Caco-2 (cell line): ENCODE results near the gene HAUS7. TPM values are rescaled to one million over a fixed set of nuclear protein-coding genes. Genes with fewer than 3 reads are reported as not detected.

Experiments
- BruUV-seq: library from RNA; stranded (reverse); fragments of 400-500 nt; replicated peaks from 2 replicates; lab custom pipeline; 2021; lab: Mats Ljungman, UMichigan
- CTCF ChIA-PET: fragments of 300-600 bp; sonication (Branson Sonifier 250); formaldehyde crosslinking; loops from one replicate; lab custom pipeline; 2022; ENCODE audit warnings: antibody characterized with exemption; lab: Charles Lee
- POLR2A ChIA-PET: fragments of 300-600 bp; sonication (Branson Sonifier 250); formaldehyde crosslinking; loops from one replicate; lab custom pipeline; 2022; ENCODE audit warnings: antibody characterized with exemption; lab: Charles Lee
- DNase-seq, 2 experiments: peaks; one replicate each; pipeline versions ENCODE4 v3.0.0 to v3.0.0-alpha.2; 2020 to 2022
- H3K27me3 ChIP-seq: replicated peaks from 2 replicates; pipeline ENCODE4 v1.6.0; 2011; ENCODE audit warnings: low read length; ENCODE audit not compliant: control insufficient read depth, insufficient read depth
- H3K36me3 ChIP-seq: 2 replicates; pipeline ENCODE4 v1.5.1; 2011; ENCODE audit warnings: low read length; ENCODE audit not compliant: control insufficient read depth, insufficient read depth
- H3K4me1 ChIP-seq: fragments of 250-450 bp; sonication (Bioruptor Pico); 2 replicates; pipeline ENCODE4 v1.5.1; 2020; ENCODE audit warnings: mild to moderate bottlenecking
- H3K4me3 ChIP-seq: 2 replicates; pipeline ENCODE4 v1.5.1; 2011; ENCODE audit warnings: low read depth, mild to moderate bottlenecking, control low read depth, low read length
- H3K9me3 ChIP-seq: fragments of 250-450 bp; sonication (Bioruptor Pico); 2 replicates; pipeline ENCODE4 v1.5.1; 2020; ENCODE audit warnings: mild to moderate bottlenecking, moderate library complexity
- H3K27ac Mint-ChIP-seq: one replicate; pipeline ENCODE4 v1.8.0; 2022; ENCODE audit warnings: mixed read lengths; ENCODE audit not compliant: unreplicated experiment
- H3K27me3 Mint-ChIP-seq: one replicate; pipeline ENCODE4 v1.8.0; 2022; ENCODE audit warnings: mixed read lengths; ENCODE audit not compliant: insufficient read depth, unreplicated experiment
- H3K36me3 Mint-ChIP-seq: one replicate; pipeline ENCODE4 v1.8.0; 2022; ENCODE audit warnings: mild to moderate bottlenecking, mixed read lengths; ENCODE audit not compliant: insufficient read depth, unreplicated experiment
- H3K4me1 Mint-ChIP-seq: one replicate; pipeline ENCODE4 v1.8.0; 2022; ENCODE audit warnings: low read depth, mixed read lengths; ENCODE audit not compliant: unreplicated experiment
- H3K4me3 Mint-ChIP-seq: one replicate; pipeline ENCODE4 v1.8.0; 2022; ENCODE audit warnings: mild to moderate bottlenecking, moderate library complexity, mixed read lengths; ENCODE audit not compliant: unreplicated experiment
- H3K9me3 Mint-ChIP-seq: one replicate; pipeline ENCODE4 v1.8.0; 2022; ENCODE audit warnings: mixed read lengths; ENCODE audit not compliant: unreplicated experiment
- intact Hi-C: fragments of 100-400 bp; cut with micrococcal nuclease; formaldehyde crosslinking; loops from one replicate; pipeline ENCODE4 v1.10.0; 2022; ENCODE audit not compliant: unreplicated experiment
- total RNA-seq: library from RNA; stranded (reverse); gene quantifications from 2 replicates; pipeline ENCODE4 v1.2.3, GENCODE V29; 2022
- TF ChIP-seq, protein P1 (sequence below), 2 experiments: fragments of 200-600 bp in 1 of 2; IDR thresholded peaks; 1 replicate in 1 of 2; 2 replicates in 1 of 2; pipeline versions ENCODE4 v1.5.1 to v1.8.0; 2011 to 2022; ENCODE audit warnings: antibody characterized with exemption in 1 of 2, control low read depth in 1 of 2, inconsistent platforms in 1 of 2, low read depth in 1 of 2, low read length in 1 of 2, mild to moderate bottlenecking in 1 of 2, moderate library complexity in 1 of 2; ENCODE audit not compliant: insufficient read depth in 1 of 2, severe bottlenecking in 1 of 2, unreplicated experiment in 1 of 2

The HAUS7 gene
- total RNA-seq, 1 experiment from 2014 or later = 34.0 TPM

DNA sequence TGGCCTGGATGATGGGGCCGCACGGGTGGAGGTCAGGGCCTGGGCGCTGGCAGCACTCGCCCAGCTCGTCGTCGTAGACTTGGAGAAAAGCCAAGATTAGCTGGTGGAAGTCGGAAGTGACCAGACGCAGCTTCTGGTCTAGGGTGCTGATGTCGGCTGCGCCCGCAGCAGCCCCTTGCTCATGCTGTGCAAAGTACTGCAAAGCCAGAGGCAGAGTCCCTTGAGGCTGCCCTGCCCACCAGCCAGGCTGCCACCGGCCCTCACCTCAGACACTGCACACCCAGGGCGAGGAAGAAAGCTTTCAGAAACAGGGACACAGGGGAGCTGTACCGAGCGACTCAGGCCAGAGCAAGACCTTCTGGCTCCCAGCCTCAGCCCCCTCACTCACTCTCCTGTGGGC lies 14.8 kb downstream of the HAUS7 start:
- Histone ChIP-seq H3K36me3 (no peaks in the 10 kb centered on the region), H3K4me1 (peaks cover 8% of the 10 kb centered on the region; the same call in 1 of the 2 replicates), H3K9me3 (no peaks in the 10 kb centered on the region), H3K27me3 (no peaks in the 10 kb centered on the region), H3K4me3 (no peak overlapping the region)
- intact Hi-C loops = no loop called here
- Mint-ChIP-seq H3K9me3 (no peaks in the 10 kb centered on the region), H3K4me3 (no peak overlapping the region), H3K4me1 (no peaks in the 10 kb centered on the region), H3K36me3 (peaks cover 13% of the 10 kb centered on the region), H3K27ac (no peak overlapping the region), H3K27me3 (no peaks in the 10 kb centered on the region)
- ChIA-PET CTCF (interaction anchor here (0.6 kb wide), 1 partner anchor 52 kb away, joined by 3 read pairs; no protein-coding TSS in a partner anchor), POLR2A (no interaction called here)
- TF ChIP-seq, protein P1, sequence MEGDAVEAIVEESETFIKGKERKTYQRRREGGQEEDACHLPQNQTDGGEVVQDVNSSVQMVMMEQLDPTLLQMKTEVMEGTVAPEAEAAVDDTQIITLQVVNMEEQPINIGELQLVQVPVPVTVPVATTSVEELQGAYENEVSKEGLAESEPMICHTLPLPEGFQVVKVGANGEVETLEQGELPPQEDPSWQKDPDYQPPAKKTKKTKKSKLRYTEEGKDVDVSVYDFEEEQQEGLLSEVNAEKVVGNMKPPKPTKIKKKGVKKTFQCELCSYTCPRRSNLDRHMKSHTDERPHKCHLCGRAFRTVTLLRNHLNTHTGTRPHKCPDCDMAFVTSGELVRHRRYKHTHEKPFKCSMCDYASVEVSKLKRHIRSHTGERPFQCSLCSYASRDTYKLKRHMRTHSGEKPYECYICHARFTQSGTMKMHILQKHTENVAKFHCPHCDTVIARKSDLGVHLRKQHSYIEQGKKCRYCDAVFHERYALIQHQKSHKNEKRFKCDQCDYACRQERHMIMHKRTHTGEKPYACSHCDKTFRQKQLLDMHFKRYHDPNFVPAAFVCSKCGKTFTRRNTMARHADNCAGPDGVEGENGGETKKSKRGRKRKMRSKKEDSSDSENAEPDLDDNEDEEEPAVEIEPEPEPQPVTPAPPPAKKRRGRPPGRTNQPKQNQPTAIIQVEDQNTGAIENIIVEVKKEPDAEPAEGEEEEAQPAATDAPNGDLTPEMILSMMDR (IDR thresholded peaks at IDR 0.05; ENCODE audit: insufficient read depth in 1 of 2, low read depth in 1 of 2, low read length in 1 of 2, severe bottlenecking in 1 of 2, unreplicated experiment in 1 of 2) = no peak
- no TSS peak for BruUV-seq
- no peak for DNase-seq

DNA sequence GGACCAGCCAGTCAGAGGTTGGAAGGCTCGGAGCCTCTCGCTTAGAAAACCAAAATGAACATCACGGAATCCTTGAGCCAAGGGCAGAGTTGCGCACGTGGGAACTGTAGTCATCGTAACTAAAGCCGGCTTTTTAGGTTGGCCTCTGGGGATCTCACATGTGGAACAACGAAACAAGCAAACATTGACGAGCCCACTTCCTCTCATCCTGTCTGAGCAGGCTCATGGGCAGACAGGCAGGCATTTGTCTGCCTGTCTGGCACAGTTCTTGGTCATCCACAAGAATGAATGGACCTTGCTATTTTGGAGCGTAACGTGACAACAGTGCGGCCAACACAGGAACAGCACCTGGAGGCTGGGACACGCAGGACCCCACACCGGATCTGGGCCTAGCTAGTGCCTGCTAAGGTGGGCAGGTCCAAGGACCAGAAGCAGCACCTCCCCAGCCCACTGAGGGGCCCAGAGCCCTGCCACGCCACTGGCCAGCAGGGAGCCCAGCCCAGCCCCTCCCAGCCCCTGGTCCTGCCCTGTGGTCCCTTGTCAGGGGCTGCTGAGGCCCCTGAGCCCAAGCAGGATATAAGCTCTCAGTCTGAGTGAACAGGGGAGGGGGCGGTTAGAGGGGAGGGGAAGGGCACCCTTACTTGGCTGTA lies 15.3 kb downstream of the HAUS7 start:
- no TSS peak for BruUV-seq
- Mint-ChIP-seq H3K27me3 (no peaks in the 10 kb centered on the region), H3K27ac (no peak overlapping the region), H3K4me3 (no peak overlapping the region), H3K4me1 (no peaks in the 10 kb centered on the region), H3K36me3 (peaks cover 18% of the 10 kb centered on the region), H3K9me3 (no peaks in the 10 kb centered on the region)
- no peaks in the 10 kb centered on the region for H3K9me3 ChIP-seq
- ChIA-PET POLR2A (no interaction called here), CTCF (interaction anchor here (0.6 kb wide), 1 partner anchor 52 kb away, joined by 3 read pairs; no protein-coding TSS in a partner anchor)
- no peaks in the 10 kb centered on the region for H3K27me3 ChIP-seq
- H3K4me1 ChIP-seq = peaks cover 7% of the 10 kb centered on the region; the same call in 1 of the 2 replicates
- intact Hi-C loops = no loop called here
- H3K4me3 ChIP-seq = no peak overlapping the region
- TF ChIP-seq, protein P1 (IDR thresholded peaks at IDR 0.05; ENCODE audit: insufficient read depth in 1 of 2, low read depth in 1 of 2, low read length in 1 of 2, severe bottlenecking in 1 of 2, unreplicated experiment in 1 of 2) = no peak
- DNase-seq = no peak
- H3K36me3 ChIP-seq = no peaks in the 10 kb centered on the region

DNA sequence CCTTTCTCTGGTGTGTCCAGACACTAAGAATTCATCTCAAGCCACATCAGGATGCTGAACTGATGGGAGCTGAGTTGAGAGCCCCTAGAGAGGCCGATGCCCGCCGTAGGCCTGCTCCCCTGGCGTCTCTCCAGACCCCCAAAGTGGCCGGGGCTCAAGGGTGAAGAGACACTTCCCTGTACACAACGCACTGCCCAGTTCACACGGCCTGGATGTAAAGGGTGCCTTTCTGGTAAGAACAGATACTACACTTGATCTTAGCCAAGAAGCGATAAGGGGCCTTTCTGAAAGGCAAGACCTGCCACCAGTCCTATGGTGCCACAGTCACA lies 19.5 kb downstream of the HAUS7 start:
- Mint-ChIP-seq H3K27me3 (no peaks in the 10 kb centered on the region), H3K9me3 (no peaks in the 10 kb centered on the region), H3K4me1 (no peaks in the 10 kb centered on the region), H3K27ac (no peak overlapping the region), H3K4me3 (no peak overlapping the region), H3K36me3 (peaks cover 10% of the 10 kb centered on the region)
- POLR2A ChIA-PET = no interaction called here
- DNase-seq = no peak
- no peaks in the 10 kb centered on the region for H3K36me3 ChIP-seq
- intact Hi-C loops = no loop called here
- H3K4me1 ChIP-seq = no peaks in the 10 kb centered on the region
- TF ChIP-seq, protein P1 (IDR thresholded peaks at IDR 0.05; ENCODE audit: insufficient read depth in 1 of 2, low read depth in 1 of 2, low read length in 1 of 2, severe bottlenecking in 1 of 2, unreplicated experiment in 1 of 2) = no peak
- no peaks in the 10 kb centered on the region for H3K27me3 ChIP-seq
- no TSS peak for BruUV-seq
- no peak overlapping the region for H3K4me3 ChIP-seq
- H3K9me3 ChIP-seq = no peaks in the 10 kb centered on the region
- CTCF ChIA-PET = no interaction called here
